ACHN (cell line): ENCODE measurements around the gene GAR1.
"Not testable (repeated sequence)": the region's sequence is repeated elsewhere in the genome, so short reads cannot be mapped to it uniquely, and the experiment has no call there.

Experiments used
- DNase-seq: peaks from one replicate; pipeline ENCODE4 v3.0.0-alpha.2; 2015
- in situ Hi-C: cut with HindIII; loops from 2 replicates; pipeline ENCODE4 v1.10.0; 2017; ENCODE audit warnings: low sequenced_read_pairs, low pct_ligation_motif_present, low pct_unique_long_range_greater_than_20kb

The GAR1 gene

GRCh38 chr4:109827672-109828071 is 12.1 kb downstream of the GAR1 start, which contains the start of gene RRH:
Gene RRH, plus strand, starts transcription at chr4:109827972. Its CDS starts 56 bp downstream, at chr4:109828028.
- in situ Hi-C loops: no loop called here
- DNase-seq: no peak

DNA sequence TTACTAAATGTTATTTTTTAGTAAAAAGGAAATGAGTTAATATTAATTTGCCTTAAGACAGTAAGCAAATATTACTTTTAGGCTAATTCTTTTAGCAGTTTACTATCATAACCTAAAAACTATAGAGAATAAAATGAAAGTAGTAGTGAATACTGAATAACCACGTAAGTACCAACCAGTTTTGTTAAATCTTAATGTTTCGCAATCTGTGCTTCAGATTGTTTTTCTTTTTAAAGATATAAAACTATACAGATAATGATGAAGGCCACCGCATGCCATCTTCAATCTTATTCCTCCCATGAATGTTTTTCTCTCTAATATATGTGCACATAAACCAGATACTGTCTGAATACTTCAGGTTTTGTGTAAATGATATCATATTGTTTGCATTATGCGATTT is 18.2 kb downstream of the GAR1 start:
- in situ Hi-C loops: no loop called here
- no peak for DNase-seq

- DNase-seq: no peak
- in situ Hi-C loops: no loop called here
These were observed 21.4 kb downstream of the GAR1 start for GRCh38 chr4:109836985-109837384.

GRCh38 chr4:109846395-109847098 is 31.0 kb downstream of the GAR1 start:
- no peak for DNase-seq
- in situ Hi-C loops: no loop called here

GRCh38 chr4:109847896-109848442 is 32.4 kb downstream of the GAR1 start, which contains the start of gene LRIT3:
Gene LRIT3, plus strand, starts transcription at chr4:109848107. Its CDS starts 95 bp downstream, at chr4:109848202.
- in situ Hi-C loops: no loop called here
- no peak for DNase-seq

- in situ Hi-C loops: no loop called here
- DNase-seq: no peak
These were observed 32.9 kb downstream of the GAR1 start for GRCh38 chr4:109848501-109848900.

DNA sequence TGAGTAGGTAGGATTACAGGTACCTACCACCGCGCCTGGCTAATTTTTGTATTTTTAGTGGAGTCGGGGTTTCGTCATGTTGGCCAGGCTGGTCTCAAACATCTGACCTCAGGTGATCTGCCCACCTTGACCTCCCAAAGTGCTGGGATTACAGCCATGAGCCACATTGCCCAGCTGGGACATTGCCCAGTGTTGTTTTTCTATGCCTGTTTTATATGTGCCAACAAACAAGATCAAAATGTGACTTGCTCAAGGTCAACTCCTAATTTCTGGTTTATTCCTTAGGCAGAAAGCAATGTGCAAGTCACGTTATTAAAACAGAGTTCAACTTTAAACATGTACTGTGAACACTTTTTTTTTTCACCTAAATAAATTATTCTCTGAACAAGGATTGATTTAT is 35.0 kb downstream of the GAR1 start:
- DNase-seq: no peak
- in situ Hi-C loops: no loop called here

DNA sequence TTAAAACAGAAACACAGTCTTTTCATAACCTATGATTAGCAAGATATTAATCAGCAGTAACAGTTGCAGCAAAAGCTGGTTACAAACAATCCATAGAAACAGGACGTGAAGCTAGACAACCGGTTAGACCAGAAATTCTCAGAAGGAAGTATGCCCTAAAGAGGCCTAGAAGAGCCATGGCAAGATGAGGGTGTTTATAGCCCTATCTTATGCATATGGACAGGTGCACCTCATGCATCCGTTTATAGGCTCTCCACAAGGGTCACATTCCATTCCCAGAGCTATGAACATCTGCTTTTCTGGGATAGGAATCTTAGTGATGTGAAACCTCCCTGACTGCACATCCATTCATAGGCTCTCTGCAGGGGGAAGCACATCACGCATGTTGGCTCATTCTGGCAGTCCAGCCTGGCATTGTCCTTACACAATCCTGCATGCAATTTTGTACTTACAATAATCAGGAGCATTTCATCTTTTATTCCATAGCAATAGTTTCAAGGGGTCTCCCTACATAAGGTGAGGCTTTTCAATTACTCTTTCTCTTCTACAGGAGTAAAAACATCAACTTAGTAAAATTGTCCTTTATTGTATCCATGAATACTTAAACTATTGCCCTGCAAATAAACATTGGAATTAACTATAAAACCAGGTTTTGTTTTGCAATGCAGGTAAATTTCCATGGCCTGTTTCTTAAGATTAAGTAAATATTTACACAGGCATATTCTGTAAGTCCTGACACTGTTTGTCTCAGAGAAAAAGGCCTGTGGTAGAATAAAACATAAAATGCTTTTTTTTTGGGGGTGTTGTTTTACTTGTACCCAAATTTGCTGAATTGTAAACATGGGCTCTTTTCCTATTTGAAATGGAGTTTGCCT is 44.1 kb downstream of the GAR1 start:
- DNase-seq, in situ Hi-C loops: not testable (repeated sequence)

- no peak for DNase-seq
- in situ Hi-C loops: no loop called here
These were observed 45.7 kb downstream of the GAR1 start for GRCh38 chr4:109861271-109861670.

DNA sequence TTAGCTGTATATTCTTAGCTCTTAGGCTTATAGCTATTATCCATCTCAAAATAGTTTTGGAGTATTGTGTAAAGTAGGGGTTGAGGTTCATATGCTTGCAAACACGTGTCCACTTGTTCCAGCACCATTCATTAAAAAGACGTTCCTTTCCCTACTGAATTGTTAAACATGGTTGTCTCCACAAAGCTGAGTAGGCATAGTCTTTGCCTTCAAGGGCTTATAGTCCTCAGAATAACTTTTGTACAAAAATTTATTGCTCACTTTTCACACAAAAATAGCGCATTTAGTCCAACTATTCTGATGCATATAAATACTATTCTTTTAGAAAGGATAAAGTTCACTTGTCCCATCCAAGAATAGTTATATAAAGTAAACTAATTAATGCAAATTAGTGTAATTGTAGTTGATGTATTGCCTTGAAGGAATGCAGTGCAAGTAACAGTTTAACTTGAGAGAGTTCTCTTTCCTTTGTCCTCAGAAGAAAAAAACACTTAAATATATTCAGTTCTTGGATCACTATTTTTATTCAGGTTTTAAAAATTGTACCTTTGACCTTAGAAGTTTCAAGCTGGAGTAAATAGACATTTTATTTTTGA is 46.5 kb downstream of the GAR1 start:
- DNase-seq: no peak

GRCh38 chr4:109864134-109864533 is 48.6 kb downstream of the GAR1 start:
- in situ Hi-C loops: no loop called here
- no peak for DNase-seq

More for the DNA sequence above, 46.5 kb downstream of the GAR1 start:
- in situ Hi-C loops: no loop called here

- no peak for DNase-seq
- in situ Hi-C loops: no loop called here
These were observed 54.5 kb downstream of the GAR1 start for GRCh38 chr4:109870061-109870460.

DNA sequence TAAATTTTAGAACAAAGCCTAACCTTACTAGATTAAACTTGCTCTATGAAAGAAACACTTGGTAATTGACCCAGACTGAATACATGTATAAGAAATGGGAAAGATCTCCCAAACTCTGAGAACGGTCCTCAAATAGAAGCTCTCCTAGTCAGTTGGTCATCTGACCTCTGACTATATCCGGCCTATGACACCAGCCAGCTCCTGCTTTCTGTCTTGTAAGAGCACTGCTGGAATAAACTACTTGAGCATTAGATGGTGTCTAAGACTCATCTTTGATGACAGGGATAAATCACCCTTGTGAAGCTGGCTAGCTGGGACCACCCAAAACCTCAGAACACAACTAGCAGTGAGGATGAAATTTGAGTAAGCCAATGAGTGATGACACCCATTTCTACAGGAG is 56.5 kb downstream of the GAR1 start:
- DNase-seq: no peak
- in situ Hi-C loops: no loop called here

- in situ Hi-C loops: no loop called here
- DNase-seq: no peak
These were observed 57.5 kb downstream of the GAR1 start for GRCh38 chr4:109872950-109873656.

DNA sequence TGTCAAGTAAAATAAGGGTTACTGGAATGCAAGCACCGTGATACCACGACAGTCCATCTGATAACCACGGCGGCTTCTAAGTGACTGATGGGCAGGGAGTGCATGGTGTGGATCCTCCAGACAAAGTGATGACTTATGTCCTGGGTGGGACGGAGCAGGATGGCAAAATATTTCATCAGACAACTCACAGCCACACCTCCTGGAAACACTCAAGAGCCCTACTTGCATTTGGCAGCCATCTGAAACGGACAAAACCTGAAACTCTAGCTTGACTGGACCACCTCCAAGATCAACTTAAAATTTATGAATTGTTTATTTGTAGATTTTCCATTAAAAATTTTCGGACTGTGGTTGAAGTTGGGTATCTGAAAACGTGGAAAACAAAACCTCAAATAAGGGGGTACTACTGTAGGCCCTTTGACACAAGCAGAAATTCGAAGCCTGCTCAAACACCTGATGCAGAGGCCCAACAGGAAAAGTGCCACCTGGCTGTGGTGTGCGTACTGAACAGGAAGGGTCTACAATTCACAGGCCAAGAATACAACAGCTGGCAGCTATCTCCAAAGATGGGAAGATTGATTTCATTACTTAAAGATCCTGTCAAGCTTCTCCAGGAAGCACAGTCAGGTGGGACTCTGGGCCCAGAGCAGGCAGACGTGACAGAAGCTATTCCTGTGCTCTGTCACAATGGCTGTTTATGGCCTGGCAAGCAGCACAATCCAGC is 58.4 kb downstream of the GAR1 start:
- in situ Hi-C loops: no loop called here
- DNase-seq: no peak
